Keratinocyte (primary cell): ENCODE data around the gene CDC6.

Experiments used
- EZH2 ChIP-seq: IDR thresholded peaks from one replicate; pipeline ENCODE4 v1.6.1; 2012; ENCODE audit warnings: inconsistent platforms, mild to moderate bottlenecking, low read length, moderate library complexity
- TF ChIP-seq, protein P1 (sequence below), 3 experiments: IDR thresholded peaks in 1 of 3; conservative IDR thresholded peaks in 1 of 3; optimal IDR thresholded peaks in 1 of 3; 2 replicates in 2 of 3; 3 replicates in 1 of 3; pipeline versions ENCODE3 to v1.5.1; 2011; ENCODE audit warnings: low read length in 3 of 3, mild to moderate bottlenecking in 3 of 3, moderate library complexity in 2 of 3, control low read depth in 1 of 3, inconsistent platforms in 1 of 3; ENCODE audit not compliant: insufficient read depth in 2 of 3; ENCODE audit errors: extremely low read depth in 1 of 3

DNA sequence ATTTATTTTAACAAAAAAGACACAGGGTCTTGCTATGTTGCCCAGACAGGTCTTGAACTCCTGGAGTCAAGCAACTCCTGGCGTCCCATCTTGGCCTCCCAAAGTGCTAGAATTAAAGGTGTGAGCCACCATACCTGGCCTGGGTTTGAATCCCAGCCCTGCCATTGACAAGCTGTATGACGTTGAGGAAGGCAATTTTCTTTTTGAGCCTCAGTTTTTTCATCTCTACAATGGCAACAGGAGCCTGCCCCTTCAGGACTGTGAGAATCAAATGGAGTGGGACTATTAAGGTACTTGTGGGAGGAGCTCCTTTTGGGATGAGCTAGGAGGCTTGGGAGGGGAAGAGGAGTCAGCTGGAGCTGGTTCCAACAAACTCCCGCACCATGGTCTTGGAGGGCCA, 27.5 kb downstream of the CDC6 start:
- no peak for TF ChIP-seq EZH2
- TF ChIP-seq, protein P1, sequence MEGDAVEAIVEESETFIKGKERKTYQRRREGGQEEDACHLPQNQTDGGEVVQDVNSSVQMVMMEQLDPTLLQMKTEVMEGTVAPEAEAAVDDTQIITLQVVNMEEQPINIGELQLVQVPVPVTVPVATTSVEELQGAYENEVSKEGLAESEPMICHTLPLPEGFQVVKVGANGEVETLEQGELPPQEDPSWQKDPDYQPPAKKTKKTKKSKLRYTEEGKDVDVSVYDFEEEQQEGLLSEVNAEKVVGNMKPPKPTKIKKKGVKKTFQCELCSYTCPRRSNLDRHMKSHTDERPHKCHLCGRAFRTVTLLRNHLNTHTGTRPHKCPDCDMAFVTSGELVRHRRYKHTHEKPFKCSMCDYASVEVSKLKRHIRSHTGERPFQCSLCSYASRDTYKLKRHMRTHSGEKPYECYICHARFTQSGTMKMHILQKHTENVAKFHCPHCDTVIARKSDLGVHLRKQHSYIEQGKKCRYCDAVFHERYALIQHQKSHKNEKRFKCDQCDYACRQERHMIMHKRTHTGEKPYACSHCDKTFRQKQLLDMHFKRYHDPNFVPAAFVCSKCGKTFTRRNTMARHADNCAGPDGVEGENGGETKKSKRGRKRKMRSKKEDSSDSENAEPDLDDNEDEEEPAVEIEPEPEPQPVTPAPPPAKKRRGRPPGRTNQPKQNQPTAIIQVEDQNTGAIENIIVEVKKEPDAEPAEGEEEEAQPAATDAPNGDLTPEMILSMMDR (optimal IDR thresholded peaks at IDR 0.05 in 1 of 3, IDR thresholded peaks at IDR 0.05 in 1 of 3, conservative IDR thresholded peaks at IDR 0.05 in 1 of 3; ENCODE audit: extremely low read depth in 1 of 3, insufficient read depth in 2 of 3, low read length in 3 of 3), result no peak
